NB4 (cell line): ENCODE results near the gene SLC39A2.

Experiments
- MYC ChIP-seq: IDR thresholded peaks from 2 replicates; pipeline ENCODE4 v1.6.1; 2011; ENCODE audit warnings: low read depth, low read length
- POLR2A ChIP-seq: IDR thresholded peaks from 2 replicates; pipeline ENCODE4 v1.6.1; 2011; ENCODE audit warnings: mild to moderate bottlenecking; ENCODE audit not compliant: insufficient read length; ENCODE audit errors: extremely low read depth
- TF ChIP-seq, protein P1 (sequence below): IDR thresholded peaks from one replicate; pipeline ENCODE4 v1.5.1; 2012; ENCODE audit warnings: low read depth, low read length
- TF ChIP-seq, protein P2 (sequence below): IDR thresholded peaks from 2 replicates; pipeline ENCODE4 v1.6.1; 2011; ENCODE audit warnings: low read depth, low read length

DNA sequence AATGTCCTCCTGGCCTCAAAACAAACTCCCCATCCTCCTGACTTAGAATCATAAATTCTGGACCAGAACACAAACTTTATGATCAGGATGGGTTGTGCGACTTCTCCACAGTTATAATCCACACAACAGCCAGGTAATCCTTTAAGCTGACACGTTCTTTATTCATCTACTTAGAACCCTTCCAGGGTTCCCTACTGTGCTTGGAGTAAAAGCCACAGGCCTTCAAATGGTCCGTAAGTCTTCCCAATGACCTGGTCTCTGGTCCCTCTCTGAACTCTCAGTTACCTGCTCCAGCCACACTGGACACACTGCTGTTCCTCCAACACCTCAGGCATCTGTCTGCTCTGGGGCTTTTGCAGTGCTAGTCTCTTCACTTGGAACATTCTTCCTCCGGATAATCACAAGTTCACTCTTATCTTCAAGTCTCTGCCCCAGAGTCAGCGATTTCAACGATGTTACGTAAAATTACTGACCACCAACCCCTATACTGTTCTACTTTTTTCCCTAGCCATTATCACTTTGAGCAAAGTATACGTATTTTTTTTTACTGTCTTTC is 41.4 kb downstream of the SLC39A2 start:
- TF ChIP-seq, protein P1, sequence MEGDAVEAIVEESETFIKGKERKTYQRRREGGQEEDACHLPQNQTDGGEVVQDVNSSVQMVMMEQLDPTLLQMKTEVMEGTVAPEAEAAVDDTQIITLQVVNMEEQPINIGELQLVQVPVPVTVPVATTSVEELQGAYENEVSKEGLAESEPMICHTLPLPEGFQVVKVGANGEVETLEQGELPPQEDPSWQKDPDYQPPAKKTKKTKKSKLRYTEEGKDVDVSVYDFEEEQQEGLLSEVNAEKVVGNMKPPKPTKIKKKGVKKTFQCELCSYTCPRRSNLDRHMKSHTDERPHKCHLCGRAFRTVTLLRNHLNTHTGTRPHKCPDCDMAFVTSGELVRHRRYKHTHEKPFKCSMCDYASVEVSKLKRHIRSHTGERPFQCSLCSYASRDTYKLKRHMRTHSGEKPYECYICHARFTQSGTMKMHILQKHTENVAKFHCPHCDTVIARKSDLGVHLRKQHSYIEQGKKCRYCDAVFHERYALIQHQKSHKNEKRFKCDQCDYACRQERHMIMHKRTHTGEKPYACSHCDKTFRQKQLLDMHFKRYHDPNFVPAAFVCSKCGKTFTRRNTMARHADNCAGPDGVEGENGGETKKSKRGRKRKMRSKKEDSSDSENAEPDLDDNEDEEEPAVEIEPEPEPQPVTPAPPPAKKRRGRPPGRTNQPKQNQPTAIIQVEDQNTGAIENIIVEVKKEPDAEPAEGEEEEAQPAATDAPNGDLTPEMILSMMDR, result no peak
- TF ChIP-seq MYC, result no peak
- no peak for TF ChIP-seq POLR2A
- TF ChIP-seq, protein P2, sequence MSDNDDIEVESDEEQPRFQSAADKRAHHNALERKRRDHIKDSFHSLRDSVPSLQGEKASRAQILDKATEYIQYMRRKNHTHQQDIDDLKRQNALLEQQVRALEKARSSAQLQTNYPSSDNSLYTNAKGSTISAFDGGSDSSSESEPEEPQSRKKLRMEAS, result no peak
